Measurements from ENCODE around the gene CDS2. TPM values are rescaled to one million over a fixed set of nuclear protein-coding genes. Genes with fewer than 3 reads are reported as not detected.

Gene CDS2
- total and polyA plus RNA-seq, 2 donors, result 13.4 to 18.9 TPM

- Histone ChIP-seq H3K4me1 (ENCODE audit: control insufficient read depth in 2 of 2, insufficient read depth in 2 of 2, low read length in 2 of 2) (no peaks in the 10 kb centered on the region), H3K4me3 (ENCODE audit: low read length in 2 of 2) (no peak overlapping the region), H3K9me3 (ENCODE audit: control insufficient read depth in 2 of 2, insufficient read depth in 1 of 2, low read length in 1 of 2) (no peaks in the 10 kb centered on the region), H3K27ac (ENCODE audit: low read depth in 1 of 2, low read length in 1 of 2) (no peak overlapping the region), H3K27me3 (ENCODE audit: control insufficient read depth in 2 of 2, insufficient read depth in 1 of 2, low read length in 1 of 2) (no peaks in the 10 kb centered on the region), H3K36me3 (ENCODE audit: control insufficient read depth in 2 of 2, insufficient read depth in 2 of 2, low read length in 1 of 2) (peaks cover 0 to 3% of the 10 kb centered on the region in 2 donors)
- no peak for DNase-seq (ENCODE audit: low read depth in 6 of 9, low spot score in 9 of 9)
- WGBS, result 97% methylated on average over 5 of the region's 5 CpGs
Observed at GRCh38 chr20:5153612-5154542, 27.1 kb downstream of the CDS2 start.

DNA sequence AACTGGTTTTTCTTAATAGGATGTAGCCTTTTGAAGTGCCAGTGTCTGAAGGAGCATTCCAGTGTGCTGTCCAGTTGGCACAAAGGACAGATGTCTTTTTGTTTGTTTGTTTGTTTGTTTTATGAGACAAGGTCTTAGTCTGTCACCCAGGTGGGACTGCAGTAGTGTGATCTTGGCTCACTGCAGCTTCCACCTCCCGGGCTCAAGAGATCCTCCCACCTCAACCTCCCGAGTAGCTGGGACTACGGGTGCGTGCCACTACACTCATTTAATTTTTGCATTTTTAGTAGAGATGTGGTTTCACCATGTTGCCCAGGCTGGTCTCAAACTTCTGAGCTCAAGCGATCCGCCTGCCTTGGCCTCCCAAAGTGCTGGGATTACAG is 27.7 kb downstream of the CDS2 start:
- Histone ChIP-seq H3K9me3 (ENCODE audit: control insufficient read depth in 2 of 2, insufficient read depth in 1 of 2, low read length in 1 of 2) (no peaks in the 10 kb centered on the region), H3K36me3 (ENCODE audit: control insufficient read depth in 2 of 2, insufficient read depth in 2 of 2, low read length in 1 of 2) (peaks cover 0 to 3% of the 10 kb centered on the region in 2 donors), H3K27me3 (ENCODE audit: control insufficient read depth in 2 of 2, insufficient read depth in 1 of 2, low read length in 1 of 2) (no peaks in the 10 kb centered on the region), H3K27ac (ENCODE audit: low read depth in 1 of 2, low read length in 1 of 2) (no peak overlapping the region), H3K4me1 (ENCODE audit: control insufficient read depth in 2 of 2, insufficient read depth in 2 of 2, low read length in 2 of 2) (no peaks in the 10 kb centered on the region), H3K4me3 (ENCODE audit: low read length in 2 of 2) (no peak overlapping the region)
- no peak for DNase-seq (ENCODE audit: low read depth in 6 of 9, low spot score in 9 of 9)
- 99% methylated on average over 6 of the region's 6 CpGs for WGBS

DNA sequence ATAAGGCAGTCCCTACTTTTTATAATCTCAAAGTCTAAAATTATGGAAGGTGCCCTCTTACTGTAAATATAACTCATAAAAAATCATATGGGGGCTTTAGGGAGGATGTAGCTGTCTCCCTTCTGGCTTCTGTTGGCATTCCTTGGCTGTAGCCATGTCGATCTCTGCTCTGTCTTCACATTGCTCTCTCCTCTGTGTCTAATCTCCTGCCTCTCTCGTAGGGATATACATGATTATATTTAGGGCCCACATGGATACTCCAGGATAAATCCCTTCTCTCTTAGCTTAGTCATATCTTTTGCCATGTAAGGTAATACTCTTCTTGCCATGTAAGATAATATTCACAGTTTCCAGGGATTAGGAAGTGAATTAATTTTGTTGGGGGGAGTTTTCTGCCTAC is 28.6 kb downstream of the CDS2 start:
- 96% methylated on average over 2 of the region's 2 CpGs for WGBS
- Histone ChIP-seq H3K36me3 (ENCODE audit: control insufficient read depth in 2 of 2, insufficient read depth in 2 of 2, low read length in 1 of 2) (peaks cover 0 to 3% of the 10 kb centered on the region in 2 donors), H3K9me3 (ENCODE audit: control insufficient read depth in 2 of 2, insufficient read depth in 1 of 2, low read length in 1 of 2) (no peaks in the 10 kb centered on the region), H3K4me3 (ENCODE audit: low read length in 2 of 2) (no peak overlapping the region), H3K4me1 (ENCODE audit: control insufficient read depth in 2 of 2, insufficient read depth in 2 of 2, low read length in 2 of 2) (no peaks in the 10 kb centered on the region), H3K27me3 (ENCODE audit: control insufficient read depth in 2 of 2, insufficient read depth in 1 of 2, low read length in 1 of 2) (no peaks in the 10 kb centered on the region), H3K27ac (ENCODE audit: low read depth in 1 of 2, low read length in 1 of 2) (no peak overlapping the region)
- no peak for DNase-seq (ENCODE audit: low read depth in 6 of 9, low spot score in 9 of 9)

DNA sequence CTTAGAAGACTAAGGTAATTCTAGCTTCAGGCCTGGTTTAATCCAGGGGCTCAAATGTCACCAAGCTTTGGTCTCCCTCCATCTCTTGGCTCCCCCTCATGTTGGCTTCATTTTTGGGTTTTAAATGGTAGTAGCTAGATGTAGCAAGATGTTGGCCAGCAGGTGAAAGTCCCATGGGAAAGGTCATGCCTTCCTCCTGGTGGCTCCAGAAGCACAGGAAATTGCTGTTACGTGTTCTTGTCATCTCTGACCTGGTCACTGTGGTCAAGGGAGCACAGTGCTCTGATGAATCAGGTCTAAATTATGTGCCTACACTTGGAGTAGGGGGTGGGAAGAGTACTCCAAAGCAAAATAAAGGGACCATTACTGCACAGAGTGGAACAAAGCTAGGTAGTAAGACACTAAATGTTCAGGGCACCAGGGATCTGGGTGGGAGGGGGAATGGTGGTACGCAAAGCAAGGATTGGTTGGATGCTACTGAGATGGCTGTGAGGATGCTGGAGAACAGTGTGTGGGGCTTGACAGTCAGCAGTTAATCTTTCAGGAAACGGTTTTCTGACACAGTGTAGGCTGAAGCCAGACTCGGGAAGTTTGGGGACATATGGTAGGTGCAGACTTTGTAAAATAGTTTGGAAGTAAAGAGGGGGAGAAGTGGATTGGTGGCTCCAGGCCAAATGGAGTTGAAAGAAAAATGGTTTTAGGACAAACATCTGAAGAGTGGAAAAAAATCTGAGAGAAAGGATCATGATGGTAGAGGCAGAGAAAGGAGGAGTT is 30.1 kb downstream of the CDS2 start:
- 57% methylated on average over 4 of the region's 4 CpGs for WGBS
- H3K27me3 ChIP-seq (ENCODE audit: control insufficient read depth in 2 of 2, insufficient read depth in 1 of 2, low read length in 1 of 2), result no peaks in the 10 kb centered on the region
- peaks cover 0 to 3% of the 10 kb centered on the region in 2 donors for H3K36me3 ChIP-seq (ENCODE audit: control insufficient read depth in 2 of 2, insufficient read depth in 2 of 2, low read length in 1 of 2)
- no peak overlapping the region for H3K27ac ChIP-seq (ENCODE audit: low read depth in 1 of 2, low read length in 1 of 2)
- DNase-seq (ENCODE audit: low read depth in 6 of 9, low spot score in 9 of 9), result no peak
- no peaks in the 10 kb centered on the region for H3K9me3 ChIP-seq (ENCODE audit: control insufficient read depth in 2 of 2, insufficient read depth in 1 of 2, low read length in 1 of 2)
- H3K4me3 ChIP-seq (ENCODE audit: low read length in 2 of 2), result no peak overlapping the region
- H3K4me1 ChIP-seq (ENCODE audit: control insufficient read depth in 2 of 2, insufficient read depth in 2 of 2, low read length in 2 of 2), result no peaks in the 10 kb centered on the region

DNA sequence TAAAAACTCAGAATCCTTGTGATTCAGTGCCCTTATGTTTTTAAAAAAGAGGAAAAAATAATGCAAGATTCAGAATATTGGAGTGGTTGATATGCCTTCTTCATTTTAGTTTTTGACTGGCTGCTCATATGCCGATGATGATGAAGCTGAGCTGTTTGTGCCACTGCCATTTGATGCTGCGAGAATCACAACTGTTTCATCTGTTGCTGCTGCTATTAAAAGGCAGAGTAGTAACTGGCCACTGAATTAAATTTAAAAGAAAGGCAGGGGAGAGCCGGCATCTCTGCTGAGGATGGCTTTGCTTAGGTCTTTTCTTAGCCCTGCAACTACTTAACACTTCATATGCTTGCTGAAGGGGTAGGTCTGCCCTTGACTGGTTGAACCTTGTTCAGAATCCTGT is 33.1 kb downstream of the CDS2 start:
- peaks cover 5 to 9% of the 10 kb centered on the region in 2 donors for H3K4me1 ChIP-seq (ENCODE audit: control insufficient read depth in 2 of 2, insufficient read depth in 2 of 2, low read length in 2 of 2)
- H3K27ac ChIP-seq (ENCODE audit: low read depth in 1 of 2, low read length in 1 of 2), result no peak overlapping the region
- peaks cover 0 to 3% of the 10 kb centered on the region in 2 donors for H3K36me3 ChIP-seq (ENCODE audit: control insufficient read depth in 2 of 2, insufficient read depth in 2 of 2, low read length in 1 of 2)

DNA sequence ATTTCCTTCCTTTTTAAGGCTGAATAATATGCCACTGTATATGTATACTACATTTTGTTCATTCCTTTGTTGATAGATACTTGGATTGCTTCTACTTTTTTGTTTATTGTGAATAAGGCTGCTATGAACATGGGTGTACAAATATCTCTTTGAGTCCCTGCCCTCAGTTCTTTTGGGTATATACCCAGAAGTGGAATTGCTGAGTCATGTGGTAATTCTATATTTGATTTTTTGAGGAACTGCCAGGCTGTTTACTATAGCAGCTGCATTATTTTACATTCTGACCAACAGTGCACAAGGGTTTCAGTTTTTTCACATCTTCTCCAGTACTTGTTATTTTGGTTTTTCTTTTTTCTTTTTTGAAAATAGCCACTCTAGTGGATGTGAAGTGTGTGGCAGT is 34.1 kb downstream of the CDS2 start:
- no peaks in the 10 kb centered on the region for H3K27me3 ChIP-seq (ENCODE audit: control insufficient read depth in 2 of 2, insufficient read depth in 1 of 2, low read length in 1 of 2)
- no peak for DNase-seq (ENCODE audit: low read depth in 6 of 9, low spot score in 9 of 9)
- H3K4me1 ChIP-seq (ENCODE audit: control insufficient read depth in 2 of 2, insufficient read depth in 2 of 2, low read length in 2 of 2), result peaks cover 9 to 17% of the 10 kb centered on the region in 2 donors
- H3K4me3 ChIP-seq (ENCODE audit: low read length in 2 of 2), result no peak overlapping the region
- H3K36me3 ChIP-seq (ENCODE audit: control insufficient read depth in 2 of 2, insufficient read depth in 2 of 2, low read length in 1 of 2), result peaks cover 0 to 3% of the 10 kb centered on the region in 2 donors
- no peak overlapping the region for H3K27ac ChIP-seq (ENCODE audit: low read depth in 1 of 2, low read length in 1 of 2)
- H3K9me3 ChIP-seq (ENCODE audit: control insufficient read depth in 2 of 2, insufficient read depth in 1 of 2, low read length in 1 of 2), result no peaks in the 10 kb centered on the region

More for the DNA sequence above, 33.1 kb downstream of the CDS2 start:
- no peak overlapping the region for H3K4me3 ChIP-seq (ENCODE audit: low read length in 2 of 2)
- no peaks in the 10 kb centered on the region for H3K9me3 ChIP-seq (ENCODE audit: control insufficient read depth in 2 of 2, insufficient read depth in 1 of 2, low read length in 1 of 2)
- 92% methylated on average over 3 of the region's 3 CpGs for WGBS
- no peak for DNase-seq (ENCODE audit: low read depth in 6 of 9, low spot score in 9 of 9)
- H3K27me3 ChIP-seq (ENCODE audit: control insufficient read depth in 2 of 2, insufficient read depth in 1 of 2, low read length in 1 of 2), result no peaks in the 10 kb centered on the region

DNA sequence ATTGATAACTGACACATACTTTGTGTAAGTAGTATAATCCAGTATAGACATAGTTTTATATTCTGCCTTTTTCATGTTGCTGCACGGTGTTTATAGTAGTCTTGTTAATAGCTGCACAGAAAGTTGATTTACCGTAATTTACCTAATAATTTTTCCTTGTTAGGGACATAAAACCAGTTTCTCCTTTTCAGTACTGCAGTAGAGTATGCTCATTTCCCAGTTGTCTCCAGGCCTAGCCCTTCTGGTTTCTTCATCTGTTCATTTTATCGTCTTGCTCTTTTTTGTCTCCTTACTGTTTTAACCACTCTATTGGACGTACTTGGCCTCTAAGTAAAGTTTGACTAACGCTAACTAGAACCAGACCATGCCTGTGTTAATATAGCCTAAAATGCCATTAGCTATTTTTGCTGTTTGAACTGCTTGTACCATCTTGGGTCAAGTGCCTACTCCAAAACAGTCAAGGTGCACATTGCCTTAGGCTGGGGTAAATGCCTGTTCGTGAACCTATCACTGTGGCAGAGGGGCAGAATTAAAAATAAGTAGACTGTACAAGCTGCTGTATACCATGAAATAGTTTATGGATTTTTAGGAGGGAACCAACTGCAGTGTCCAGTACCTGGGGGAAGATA is 34.8 kb downstream of the CDS2 start:
- no peak overlapping the region for H3K4me3 ChIP-seq (ENCODE audit: low read length in 2 of 2)
- no peaks in the 10 kb centered on the region for H3K27me3 ChIP-seq (ENCODE audit: control insufficient read depth in 2 of 2, insufficient read depth in 1 of 2, low read length in 1 of 2)
- WGBS, result 97% methylated on average over 6 of the region's 6 CpGs
- no peaks in the 10 kb centered on the region for H3K36me3 ChIP-seq (ENCODE audit: control insufficient read depth in 2 of 2, insufficient read depth in 2 of 2, low read length in 1 of 2)
- DNase-seq (ENCODE audit: low read depth in 6 of 9, low spot score in 9 of 9), result no peak
- H3K9me3 ChIP-seq (ENCODE audit: control insufficient read depth in 2 of 2, insufficient read depth in 1 of 2, low read length in 1 of 2), result no peaks in the 10 kb centered on the region
- peaks cover 10 to 20% of the 10 kb centered on the region in 2 donors for H3K4me1 ChIP-seq (ENCODE audit: control insufficient read depth in 2 of 2, insufficient read depth in 2 of 2, low read length in 2 of 2)
- H3K27ac ChIP-seq (ENCODE audit: low read depth in 1 of 2, low read length in 1 of 2), result no peak overlapping the region

DNA sequence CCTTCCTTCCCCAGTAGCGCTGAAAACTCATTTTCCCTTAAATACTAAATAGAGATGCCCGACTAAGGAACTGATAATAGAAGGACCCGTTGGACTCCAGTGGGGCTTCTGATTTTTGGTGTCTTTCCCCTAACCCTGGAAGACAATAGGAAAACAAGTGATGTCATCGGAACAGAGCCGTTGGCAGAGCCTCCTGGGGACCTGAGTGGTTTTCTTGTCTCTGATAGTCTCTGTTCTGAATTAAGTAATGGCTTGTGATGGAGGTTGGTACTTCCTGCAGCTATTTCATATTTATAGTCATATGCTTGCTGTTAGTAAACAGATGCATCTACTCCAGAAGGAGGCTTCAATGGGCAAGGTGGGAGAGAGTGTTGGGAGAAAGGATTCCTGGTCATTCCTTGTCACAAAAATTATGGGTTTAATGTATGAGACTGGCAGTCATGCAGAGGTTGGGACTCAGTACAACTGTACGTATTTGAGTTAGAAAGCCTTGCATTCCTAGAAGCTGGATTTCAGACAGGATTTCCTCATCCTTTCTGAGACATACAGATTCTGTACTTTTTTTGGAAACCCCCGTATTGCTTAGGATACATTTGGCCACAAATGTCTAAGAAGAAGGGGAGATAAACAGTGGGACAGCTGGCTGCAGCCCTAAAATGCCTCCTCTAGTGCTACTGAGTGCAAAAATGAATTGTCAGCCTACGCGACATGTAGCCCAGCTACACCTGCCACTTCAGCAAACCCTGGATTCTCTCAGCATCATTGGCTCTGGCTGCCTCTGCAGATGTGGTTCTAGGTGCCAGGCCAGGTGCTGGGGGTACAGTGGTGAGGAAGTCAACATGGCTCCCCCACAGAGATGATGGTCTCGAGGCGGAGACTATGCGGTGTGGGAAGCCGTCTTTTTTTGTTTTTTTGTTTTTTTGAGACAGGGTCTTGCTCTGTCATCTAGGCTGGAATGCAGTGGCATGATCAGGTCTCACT is 38.1 kb downstream of the CDS2 start:
- H3K4me1 ChIP-seq (ENCODE audit: control insufficient read depth in 2 of 2, insufficient read depth in 2 of 2, low read length in 2 of 2), result peaks cover 26 to 43% of the 10 kb centered on the region in 2 donors
- H3K27ac ChIP-seq (ENCODE audit: low read depth in 1 of 2, low read length in 1 of 2), result peak overlapping the region in 1 of 2 donors; percentile 80
- WGBS, result 69% methylated on average over 13 of the region's 13 CpGs

More for the DNA sequence above, 38.1 kb downstream of the CDS2 start:
- H3K4me3 ChIP-seq (ENCODE audit: low read length in 2 of 2), result no peak overlapping the region
- DNase-seq (ENCODE audit: low read depth in 6 of 9, low spot score in 9 of 9), result peak in 5 of 9 donors; percentile 27 to 74 (median 48)
- H3K36me3 ChIP-seq (ENCODE audit: control insufficient read depth in 2 of 2, insufficient read depth in 2 of 2, low read length in 1 of 2), result no peaks in the 10 kb centered on the region
- no peaks in the 10 kb centered on the region for H3K9me3 ChIP-seq (ENCODE audit: control insufficient read depth in 2 of 2, insufficient read depth in 1 of 2, low read length in 1 of 2)
- no peaks in the 10 kb centered on the region for H3K27me3 ChIP-seq (ENCODE audit: control insufficient read depth in 2 of 2, insufficient read depth in 1 of 2, low read length in 1 of 2)
